Nephron progenitor cell (in vitro differentiated cells): ENCODE data around the gene FSIP1.
A peak's percentile ranks its signal among the peaks of the same experiment; 100 is the strongest.

Source experiments
- DNase-seq: peaks from one replicate; pipeline ENCODE4 v3.0.0; 2021
- H3K27ac Mint-ChIP-seq: 2 replicates; pipeline ENCODE4 v1.8.0; 2021; ENCODE audit warnings: mild to moderate bottlenecking, moderate library complexity, mixed read lengths
- H3K27me3 Mint-ChIP-seq: 2 replicates; pipeline ENCODE4 v1.8.0; 2021; ENCODE audit warnings: mild to moderate bottlenecking, low read depth, mixed read lengths; ENCODE audit not compliant: poor library complexity
- H3K36me3 Mint-ChIP-seq: 2 replicates; pipeline ENCODE4 v1.8.0; 2021; ENCODE audit warnings: low read depth, mixed read lengths
- H3K4me1 Mint-ChIP-seq: 2 replicates; pipeline ENCODE4 v1.8.0; 2021; ENCODE audit warnings: mixed read lengths
- H3K4me3 Mint-ChIP-seq: 2 replicates; pipeline ENCODE4 v1.8.0; 2021; ENCODE audit warnings: mild to moderate bottlenecking, moderate library complexity, mixed read lengths
- H3K9me3 Mint-ChIP-seq: 2 replicates; pipeline ENCODE4 v1.8.0; 2021; ENCODE audit warnings: mild to moderate bottlenecking, moderate library complexity, mixed read lengths
- TF ChIP-seq, protein P1 (sequence below): fragments of 200-600 bp; sonication (generic); IDR thresholded peaks from 2 replicates; pipeline ENCODE4 v1.5.0; 2021; ENCODE audit warnings: antibody characterized with exemption

FSIP1 gene

DNA sequence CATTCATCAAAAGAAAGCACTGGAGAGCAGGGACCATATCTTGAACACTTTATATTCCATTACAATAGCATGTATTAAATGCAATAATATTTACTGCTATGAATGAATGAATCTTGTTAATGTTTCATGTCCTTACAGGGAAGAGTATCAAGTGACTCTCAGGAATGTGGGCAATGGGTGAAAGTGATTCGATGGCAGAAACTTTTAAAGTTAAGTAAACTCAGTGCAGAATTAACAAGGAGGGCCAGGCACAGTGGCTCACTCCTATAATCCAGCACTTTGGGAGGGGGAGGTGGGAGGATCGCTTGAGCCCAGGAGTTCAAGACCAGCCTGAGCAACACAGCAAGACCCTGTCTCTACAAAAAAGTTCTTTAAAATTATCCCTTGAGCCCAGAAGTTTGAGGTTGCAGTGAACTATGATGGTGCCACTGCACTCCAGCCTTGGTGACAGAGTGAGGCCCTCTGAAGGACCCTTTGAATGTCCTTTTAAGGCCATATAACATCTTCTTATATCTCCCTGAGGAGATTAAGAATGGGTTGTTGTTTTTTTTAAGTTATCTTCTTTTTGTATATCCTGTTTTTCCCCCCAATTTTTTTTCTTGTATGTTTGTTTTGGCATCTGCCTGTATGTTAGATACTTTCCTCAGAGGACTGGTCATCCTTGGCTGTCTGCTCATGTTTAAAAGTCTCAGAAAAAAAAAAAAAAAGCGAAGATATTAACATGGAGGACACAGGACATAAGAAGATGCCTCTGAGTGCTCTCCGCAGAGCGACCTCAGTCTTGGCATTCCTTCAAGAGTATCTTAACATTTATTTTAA lies 9.6 kb upstream of the FSIP1 start:
- TF ChIP-seq, protein P1, sequence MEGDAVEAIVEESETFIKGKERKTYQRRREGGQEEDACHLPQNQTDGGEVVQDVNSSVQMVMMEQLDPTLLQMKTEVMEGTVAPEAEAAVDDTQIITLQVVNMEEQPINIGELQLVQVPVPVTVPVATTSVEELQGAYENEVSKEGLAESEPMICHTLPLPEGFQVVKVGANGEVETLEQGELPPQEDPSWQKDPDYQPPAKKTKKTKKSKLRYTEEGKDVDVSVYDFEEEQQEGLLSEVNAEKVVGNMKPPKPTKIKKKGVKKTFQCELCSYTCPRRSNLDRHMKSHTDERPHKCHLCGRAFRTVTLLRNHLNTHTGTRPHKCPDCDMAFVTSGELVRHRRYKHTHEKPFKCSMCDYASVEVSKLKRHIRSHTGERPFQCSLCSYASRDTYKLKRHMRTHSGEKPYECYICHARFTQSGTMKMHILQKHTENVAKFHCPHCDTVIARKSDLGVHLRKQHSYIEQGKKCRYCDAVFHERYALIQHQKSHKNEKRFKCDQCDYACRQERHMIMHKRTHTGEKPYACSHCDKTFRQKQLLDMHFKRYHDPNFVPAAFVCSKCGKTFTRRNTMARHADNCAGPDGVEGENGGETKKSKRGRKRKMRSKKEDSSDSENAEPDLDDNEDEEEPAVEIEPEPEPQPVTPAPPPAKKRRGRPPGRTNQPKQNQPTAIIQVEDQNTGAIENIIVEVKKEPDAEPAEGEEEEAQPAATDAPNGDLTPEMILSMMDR = no peak
- H3K9me3 Mint-ChIP-seq = no peaks in the 10 kb centered on the region
- H3K4me3 Mint-ChIP-seq = no peak overlapping the region
- H3K4me1 Mint-ChIP-seq = peaks cover 46% of the 10 kb centered on the region
- no peaks in the 10 kb centered on the region for H3K36me3 Mint-ChIP-seq
- no peak overlapping the region for H3K27ac Mint-ChIP-seq
- no peaks in the 10 kb centered on the region for H3K27me3 Mint-ChIP-seq
- no peak for DNase-seq

- H3K36me3 Mint-ChIP-seq = no peaks in the 10 kb centered on the region
- TF ChIP-seq, protein P1 = no peak
- H3K4me1 Mint-ChIP-seq = peaks cover 56% of the 10 kb centered on the region
- no peak overlapping the region for H3K27ac Mint-ChIP-seq
- H3K4me3 Mint-ChIP-seq = no peak overlapping the region
- H3K27me3 Mint-ChIP-seq = no peaks in the 10 kb centered on the region
- DNase-seq = no peak
- H3K9me3 Mint-ChIP-seq = no peaks in the 10 kb centered on the region
Measured at GRCh38 chr15:39789736-39790135, 7.1 kb upstream of the FSIP1 start.

DNA sequence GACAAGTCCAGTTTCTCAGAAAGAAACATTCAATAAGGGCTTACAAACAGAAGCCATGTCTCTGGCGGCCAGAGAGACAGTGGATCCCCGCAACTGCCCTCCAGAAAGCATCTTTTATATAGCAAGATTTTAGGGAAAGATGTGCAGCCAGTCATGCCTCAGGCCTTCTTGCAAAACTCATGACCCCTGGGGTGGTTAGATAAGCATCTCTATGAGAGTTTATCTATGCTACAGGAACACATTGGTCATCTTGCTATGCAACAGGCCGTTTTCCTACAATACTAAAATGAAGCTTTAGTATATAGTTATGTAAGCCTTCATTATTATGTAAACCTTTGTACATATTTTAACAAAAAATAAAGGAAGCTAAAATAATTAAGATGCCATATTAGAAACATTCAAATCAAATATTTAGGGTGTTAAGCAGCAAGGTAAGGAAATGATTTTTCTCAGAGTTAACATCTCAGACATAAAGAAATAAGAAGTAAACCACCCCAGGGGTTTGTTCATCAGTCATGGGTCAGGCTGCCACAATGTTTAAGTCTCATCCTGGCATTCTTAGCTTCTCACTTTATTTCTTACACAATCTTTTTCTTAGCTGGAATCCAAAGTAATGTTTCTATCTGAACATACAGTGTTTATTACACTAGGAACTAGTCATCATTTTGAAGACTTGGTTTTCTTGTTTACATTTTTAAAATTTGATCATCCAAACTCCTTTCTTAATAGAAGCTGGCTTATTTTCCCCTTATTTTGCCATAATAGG lies 6.3 kb upstream of the FSIP1 start:
- no peak for DNase-seq
- peaks cover 56% of the 10 kb centered on the region for H3K4me1 Mint-ChIP-seq
- no peaks in the 10 kb centered on the region for H3K27me3 Mint-ChIP-seq
- H3K36me3 Mint-ChIP-seq = no peaks in the 10 kb centered on the region
- TF ChIP-seq, protein P1 = no peak
- peak overlapping the region; percentile 68 for H3K27ac Mint-ChIP-seq
- H3K4me3 Mint-ChIP-seq = no peak overlapping the region
- H3K9me3 Mint-ChIP-seq = no peaks in the 10 kb centered on the region

DNA sequence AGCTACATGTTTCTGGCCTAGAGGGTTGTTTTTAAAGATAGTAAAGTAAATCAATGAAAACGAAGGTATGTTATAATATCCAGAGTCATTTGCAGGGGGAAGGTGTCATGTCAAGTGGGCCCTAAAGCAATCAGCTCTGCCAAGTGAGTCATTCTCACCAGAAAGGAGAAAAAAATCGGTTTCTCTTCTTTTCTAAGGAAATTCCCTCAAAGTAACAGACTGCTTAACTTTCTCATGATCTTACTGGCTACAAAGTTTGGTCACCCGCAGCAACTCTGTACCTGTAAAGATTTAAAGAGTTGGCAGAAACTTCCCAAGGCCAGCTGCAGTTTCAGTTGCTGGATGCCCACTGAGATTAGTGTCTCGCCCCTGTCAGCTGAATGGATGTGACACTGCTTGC lies 5.5 kb upstream of the FSIP1 start:
- Mint-ChIP-seq H3K4me3 (no peak overlapping the region), H3K27me3 (no peaks in the 10 kb centered on the region), H3K36me3 (no peaks in the 10 kb centered on the region), H3K27ac (peak overlapping the region; percentile 87), H3K9me3 (no peaks in the 10 kb centered on the region), H3K4me1 (peaks cover 63% of the 10 kb centered on the region)
- TF ChIP-seq, protein P1 = no peak
- no peak for DNase-seq

DNA sequence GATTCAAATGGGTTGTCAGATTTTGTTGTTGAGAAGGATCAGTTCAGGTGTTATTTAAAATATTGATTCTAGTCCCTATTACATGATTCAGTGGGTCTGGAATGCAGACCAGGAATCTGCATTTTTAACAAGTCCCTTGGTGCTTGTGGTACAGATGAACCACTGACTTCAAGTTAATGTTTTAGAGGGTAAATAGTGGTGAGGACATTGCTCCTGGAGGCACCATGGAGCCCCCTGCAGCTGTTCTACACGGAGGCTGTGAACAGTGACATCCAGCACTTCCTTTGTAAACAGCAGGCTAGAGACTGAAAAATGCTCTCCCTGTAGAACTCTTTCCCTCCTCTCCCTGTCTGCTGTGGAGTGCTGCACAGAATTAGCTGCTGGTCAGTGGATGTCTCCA lies 4.8 kb upstream of the FSIP1 start:
- TF ChIP-seq, protein P1 = no peak
- DNase-seq = no peak
- no peak overlapping the region for H3K4me3 Mint-ChIP-seq
- H3K27ac Mint-ChIP-seq = peak overlapping the region; percentile 87
- H3K27me3 Mint-ChIP-seq = no peaks in the 10 kb centered on the region
- H3K4me1 Mint-ChIP-seq = peaks cover 63% of the 10 kb centered on the region
- H3K36me3 Mint-ChIP-seq = no peaks in the 10 kb centered on the region
- no peaks in the 10 kb centered on the region for H3K9me3 Mint-ChIP-seq
